LNCaP clone FGC (cell line): ENCODE measurements around the gene HDAC4.

Experiments
- DNase-seq: peaks from one replicate; pipeline ENCODE4 v3.0.0-alpha.2; 2011; ENCODE audit warnings: low read depth
- H3K4me3 ChIP-seq: 2 replicates; pipeline ENCODE4 v1.5.1; 2011; ENCODE audit warnings: mild to moderate bottlenecking, low read depth, low read length, control low read depth
- TF ChIP-seq, protein P1 (sequence below): IDR thresholded peaks from 2 replicates; pipeline ENCODE4 v1.5.1; 2012; ENCODE audit warnings: mild to moderate bottlenecking; ENCODE audit not compliant: control insufficient read depth, insufficient read depth; ENCODE audit errors: extremely low read depth

The HDAC4 gene

DNA sequence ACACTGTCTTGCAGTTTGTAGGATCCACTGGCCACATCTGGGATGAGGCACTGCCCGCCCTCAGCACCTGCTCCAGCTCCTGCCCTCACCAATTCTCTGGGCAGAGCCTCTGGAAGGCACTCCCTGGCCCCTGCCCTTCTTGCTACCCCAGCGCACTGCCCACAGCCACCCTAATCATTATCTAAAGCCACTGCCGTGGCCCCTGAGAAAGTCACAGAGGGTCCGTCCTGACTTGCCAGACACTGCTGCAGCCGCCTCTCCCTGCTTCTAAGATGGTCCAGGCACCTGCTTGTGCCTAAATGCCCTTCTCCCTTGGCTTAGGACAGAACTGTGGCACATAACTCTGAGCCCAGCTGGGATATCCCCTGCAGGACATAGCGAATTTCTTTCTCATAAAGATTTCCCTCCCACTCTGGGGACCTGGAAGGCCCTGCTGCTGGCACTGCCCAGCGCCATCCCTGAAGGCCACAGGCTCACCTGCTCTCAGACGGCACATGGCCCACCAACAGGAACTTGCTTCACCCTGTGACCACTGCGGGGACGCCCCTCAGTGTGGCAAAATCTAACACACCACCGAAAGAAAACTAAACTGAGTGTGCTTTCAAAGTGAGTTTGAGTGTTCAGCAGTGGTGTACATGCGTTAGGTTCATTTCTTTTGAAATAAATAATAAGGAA is 244.9 kb downstream of the HDAC4 start:
- TF ChIP-seq, protein P1, sequence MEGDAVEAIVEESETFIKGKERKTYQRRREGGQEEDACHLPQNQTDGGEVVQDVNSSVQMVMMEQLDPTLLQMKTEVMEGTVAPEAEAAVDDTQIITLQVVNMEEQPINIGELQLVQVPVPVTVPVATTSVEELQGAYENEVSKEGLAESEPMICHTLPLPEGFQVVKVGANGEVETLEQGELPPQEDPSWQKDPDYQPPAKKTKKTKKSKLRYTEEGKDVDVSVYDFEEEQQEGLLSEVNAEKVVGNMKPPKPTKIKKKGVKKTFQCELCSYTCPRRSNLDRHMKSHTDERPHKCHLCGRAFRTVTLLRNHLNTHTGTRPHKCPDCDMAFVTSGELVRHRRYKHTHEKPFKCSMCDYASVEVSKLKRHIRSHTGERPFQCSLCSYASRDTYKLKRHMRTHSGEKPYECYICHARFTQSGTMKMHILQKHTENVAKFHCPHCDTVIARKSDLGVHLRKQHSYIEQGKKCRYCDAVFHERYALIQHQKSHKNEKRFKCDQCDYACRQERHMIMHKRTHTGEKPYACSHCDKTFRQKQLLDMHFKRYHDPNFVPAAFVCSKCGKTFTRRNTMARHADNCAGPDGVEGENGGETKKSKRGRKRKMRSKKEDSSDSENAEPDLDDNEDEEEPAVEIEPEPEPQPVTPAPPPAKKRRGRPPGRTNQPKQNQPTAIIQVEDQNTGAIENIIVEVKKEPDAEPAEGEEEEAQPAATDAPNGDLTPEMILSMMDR: no peak
- no peak overlapping the region for H3K4me3 ChIP-seq
- DNase-seq: no peak

DNA sequence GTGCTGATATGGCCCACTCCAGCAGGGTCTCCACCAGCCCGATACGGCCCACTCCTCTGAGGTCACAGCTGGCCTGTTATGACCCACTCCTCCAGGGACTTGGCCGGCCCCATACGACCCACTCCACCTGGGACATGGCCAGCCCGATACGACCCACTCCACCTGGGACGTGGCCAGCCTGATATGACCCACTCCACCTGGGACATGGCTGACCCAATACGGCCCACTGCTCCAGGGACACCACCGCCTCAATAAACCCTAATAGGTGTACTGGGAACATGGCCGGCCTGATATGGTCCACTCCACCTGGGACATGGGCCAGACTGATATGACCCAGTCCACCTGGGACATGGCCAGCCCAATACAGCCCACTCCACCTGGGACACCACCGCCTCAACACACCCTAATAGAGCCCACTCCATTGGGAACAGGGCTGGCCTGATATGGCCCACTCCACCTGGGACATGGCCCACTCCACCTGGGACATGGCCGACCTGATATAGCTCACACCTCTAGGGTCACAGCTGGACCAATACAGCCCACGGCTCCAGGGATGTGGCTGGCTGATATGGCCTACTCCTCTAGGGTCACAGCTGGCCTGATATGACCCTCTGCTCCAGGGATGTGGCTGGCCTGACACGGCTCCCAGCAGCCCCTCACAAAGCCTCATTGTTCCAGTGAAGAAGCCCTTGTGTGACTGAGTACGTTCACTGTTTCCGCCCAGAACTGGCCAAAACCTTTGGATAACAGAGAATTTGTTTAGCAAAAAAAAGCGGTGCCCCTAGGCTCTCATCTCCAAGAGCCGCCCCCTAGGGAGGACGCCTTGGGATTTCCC is 245.6 kb downstream of the HDAC4 start:
- DNase-seq: no peak
- H3K4me3 ChIP-seq: no peak overlapping the region
- TF ChIP-seq, protein P1: no peak

DNA sequence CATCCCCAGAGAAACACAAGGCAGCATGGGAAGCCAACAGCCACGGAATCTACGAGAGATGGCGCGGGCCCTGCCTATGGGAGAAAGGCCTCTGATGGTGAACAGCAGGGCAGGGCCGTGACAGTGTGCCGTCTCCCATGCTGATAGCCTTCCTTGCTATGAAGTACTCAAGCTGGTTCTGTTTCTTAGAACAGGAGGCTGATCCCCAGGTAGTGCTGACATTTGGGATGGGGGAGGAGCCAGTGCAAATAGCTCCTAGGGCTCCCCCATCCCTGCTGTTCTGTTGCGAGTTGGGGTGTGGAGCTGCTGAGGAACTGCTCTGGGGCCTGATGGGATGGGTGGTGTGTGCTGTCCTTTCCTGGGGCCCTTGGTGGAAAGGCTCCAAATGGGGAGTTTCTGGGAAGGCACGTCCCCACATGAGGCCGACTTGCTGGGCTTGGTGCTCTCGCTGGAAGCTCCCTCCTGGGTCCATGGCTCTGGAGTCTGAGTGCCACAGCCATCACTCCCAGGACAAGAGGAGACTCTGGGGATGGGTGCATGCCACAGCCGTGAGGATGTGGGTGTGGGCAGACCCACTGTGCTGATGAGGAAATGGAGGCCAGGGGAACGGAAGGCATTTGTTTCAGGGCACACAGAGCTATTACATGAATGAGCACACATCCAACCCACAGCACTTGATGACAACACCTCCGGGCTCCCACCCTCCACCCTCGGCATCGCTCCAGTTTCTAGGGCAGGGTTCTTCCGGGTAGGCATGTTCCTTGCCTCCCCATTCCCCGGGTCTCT is 246.8 kb downstream of the HDAC4 start:
- no peak overlapping the region for H3K4me3 ChIP-seq
- DNase-seq: no peak
- TF ChIP-seq, protein P1: no peak

DNA sequence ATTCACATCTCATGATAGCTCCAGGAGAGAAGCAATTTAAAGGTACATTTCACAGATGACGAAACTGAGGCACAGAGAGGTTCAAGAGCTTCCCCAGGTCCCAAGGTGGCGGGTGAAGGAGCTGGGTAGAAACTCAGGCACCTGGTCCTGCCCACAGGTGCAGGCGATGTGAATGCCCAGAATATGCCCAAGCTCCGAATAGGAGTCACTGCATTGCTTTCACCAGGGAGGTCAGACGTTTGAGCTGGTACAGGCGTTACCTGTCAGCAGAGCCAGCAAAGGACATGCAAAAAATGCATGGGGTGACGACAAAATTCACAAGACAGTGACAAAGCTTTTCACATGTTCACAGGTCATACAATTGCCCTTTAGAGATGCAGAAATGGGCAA is 247.9 kb downstream of the HDAC4 start:
- H3K4me3 ChIP-seq: no peak overlapping the region
- no peak for DNase-seq
- TF ChIP-seq, protein P1: no peak

DNA sequence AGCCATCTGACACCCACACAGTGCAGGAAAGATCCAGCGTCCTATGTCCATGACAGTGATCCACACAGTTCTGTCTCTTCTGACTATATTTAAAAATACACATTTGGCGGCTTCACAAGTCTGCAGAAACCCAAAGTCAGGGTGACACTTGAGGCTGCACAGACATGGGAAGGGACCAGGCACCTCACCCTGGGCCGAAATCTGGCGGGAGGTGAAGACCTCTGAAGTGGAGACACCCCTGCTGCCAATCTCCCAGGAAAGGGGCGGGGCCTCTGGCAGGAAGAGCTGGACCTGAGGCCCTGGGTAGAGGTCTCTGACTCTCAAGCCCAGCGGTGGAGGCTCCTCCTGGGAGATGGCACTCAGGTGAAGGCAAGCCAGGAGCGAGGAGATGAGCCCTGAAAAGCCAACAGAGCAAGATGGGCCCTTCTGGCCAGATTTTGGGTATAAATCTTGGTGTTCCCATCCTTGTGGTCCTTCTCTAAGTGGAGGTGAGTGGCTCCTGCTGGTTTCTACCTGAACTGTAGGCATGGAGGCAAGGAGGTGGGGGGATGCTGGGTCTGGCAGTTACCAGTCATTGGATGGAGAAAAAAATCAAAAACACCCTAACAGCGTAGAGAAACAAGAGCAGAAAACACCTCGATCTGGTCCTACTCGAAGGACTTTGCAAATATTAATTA is 248.4 kb downstream of the HDAC4 start:
- TF ChIP-seq, protein P1: no peak
- DNase-seq: no peak
- H3K4me3 ChIP-seq: no peak overlapping the region

DNA sequence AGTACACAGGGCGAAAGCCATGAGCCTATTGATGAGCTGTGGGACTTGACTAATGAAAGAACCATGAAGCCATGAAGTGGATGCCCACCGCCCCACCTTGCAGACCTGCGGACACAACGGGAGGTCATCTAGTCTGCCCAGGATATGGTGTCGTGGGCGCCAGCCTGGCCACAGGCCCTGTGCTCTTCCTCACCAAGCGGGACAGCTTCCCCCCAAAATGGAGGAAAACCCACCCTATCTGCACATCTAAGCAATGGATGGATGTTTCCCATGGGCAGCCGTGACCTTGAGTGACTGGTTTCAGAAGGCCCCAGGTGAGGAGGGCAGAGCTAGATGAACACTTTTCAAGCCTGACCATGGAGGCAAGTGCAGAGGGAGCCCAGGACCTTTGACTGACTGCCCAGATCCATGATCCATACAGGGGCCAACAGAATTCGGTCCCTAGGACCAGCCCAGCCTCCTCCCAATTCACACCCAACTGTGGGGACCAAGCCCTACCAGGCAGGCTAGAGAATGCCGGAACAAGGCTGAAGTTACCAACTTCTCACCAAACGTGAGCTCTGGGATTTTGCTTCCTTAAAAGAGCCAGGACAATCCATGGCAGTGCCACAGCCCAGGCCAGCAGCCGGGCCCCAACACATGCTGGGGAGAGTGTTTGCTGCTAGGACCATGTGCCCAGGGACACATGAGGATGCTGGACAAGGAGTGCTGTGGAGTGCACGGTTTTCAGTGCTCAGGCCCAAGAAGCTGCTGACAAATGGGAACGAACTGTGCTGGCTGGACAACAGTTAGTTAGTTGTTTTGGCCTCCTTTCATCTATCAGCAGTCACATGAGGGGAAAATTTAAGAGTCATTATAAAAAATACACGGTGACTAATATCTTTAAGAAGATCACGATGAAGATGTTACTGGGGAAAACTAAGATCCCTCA is 249.4 kb downstream of the HDAC4 start:
- no peak overlapping the region for H3K4me3 ChIP-seq
- TF ChIP-seq, protein P1: no peak

More for the DNA sequence above, 249.4 kb downstream of the HDAC4 start:
- no peak for DNase-seq
